Measurements from ENCODE around the gene BET1L.

BET1L gene

DNA sequence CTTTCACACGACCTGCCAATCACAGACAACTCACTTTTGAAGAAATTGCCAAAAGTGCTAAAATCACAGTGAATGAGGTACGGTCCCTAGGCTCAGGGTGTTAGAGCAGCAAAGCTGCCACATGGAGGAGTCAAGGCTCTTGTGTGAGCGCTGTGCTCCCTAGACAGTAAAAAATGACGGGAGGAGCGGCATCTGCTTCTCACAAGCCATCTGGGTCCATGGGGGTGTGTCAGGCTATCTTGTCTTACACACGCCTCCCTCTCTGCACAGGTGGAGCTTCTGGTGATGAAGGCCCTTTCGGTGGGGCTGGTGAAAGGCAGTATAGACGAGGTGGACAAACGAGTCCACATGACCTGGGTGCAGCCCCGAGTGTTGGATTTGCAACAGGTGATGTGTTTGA is 44.4 kb upstream of the BET1L start:
- no peaks in the 10 kb centered on the region for H3K9me3 ChIP-seq
- no peak overlapping the region for H3K4me3 ChIP-seq (ENCODE audit: low read depth, low read length)
- no peaks in the 10 kb centered on the region for H3K4me1 ChIP-seq
- H3K36me3 ChIP-seq = peaks cover 15% of the 10 kb centered on the region
- DNase-seq = no peak
- H3K27me3 ChIP-seq = no peaks in the 10 kb centered on the region
- TF ChIP-seq, protein P1, sequence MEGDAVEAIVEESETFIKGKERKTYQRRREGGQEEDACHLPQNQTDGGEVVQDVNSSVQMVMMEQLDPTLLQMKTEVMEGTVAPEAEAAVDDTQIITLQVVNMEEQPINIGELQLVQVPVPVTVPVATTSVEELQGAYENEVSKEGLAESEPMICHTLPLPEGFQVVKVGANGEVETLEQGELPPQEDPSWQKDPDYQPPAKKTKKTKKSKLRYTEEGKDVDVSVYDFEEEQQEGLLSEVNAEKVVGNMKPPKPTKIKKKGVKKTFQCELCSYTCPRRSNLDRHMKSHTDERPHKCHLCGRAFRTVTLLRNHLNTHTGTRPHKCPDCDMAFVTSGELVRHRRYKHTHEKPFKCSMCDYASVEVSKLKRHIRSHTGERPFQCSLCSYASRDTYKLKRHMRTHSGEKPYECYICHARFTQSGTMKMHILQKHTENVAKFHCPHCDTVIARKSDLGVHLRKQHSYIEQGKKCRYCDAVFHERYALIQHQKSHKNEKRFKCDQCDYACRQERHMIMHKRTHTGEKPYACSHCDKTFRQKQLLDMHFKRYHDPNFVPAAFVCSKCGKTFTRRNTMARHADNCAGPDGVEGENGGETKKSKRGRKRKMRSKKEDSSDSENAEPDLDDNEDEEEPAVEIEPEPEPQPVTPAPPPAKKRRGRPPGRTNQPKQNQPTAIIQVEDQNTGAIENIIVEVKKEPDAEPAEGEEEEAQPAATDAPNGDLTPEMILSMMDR (IDR thresholded peaks at IDR 0.05; ENCODE audit: low read depth, low read length) = no peak

DNA sequence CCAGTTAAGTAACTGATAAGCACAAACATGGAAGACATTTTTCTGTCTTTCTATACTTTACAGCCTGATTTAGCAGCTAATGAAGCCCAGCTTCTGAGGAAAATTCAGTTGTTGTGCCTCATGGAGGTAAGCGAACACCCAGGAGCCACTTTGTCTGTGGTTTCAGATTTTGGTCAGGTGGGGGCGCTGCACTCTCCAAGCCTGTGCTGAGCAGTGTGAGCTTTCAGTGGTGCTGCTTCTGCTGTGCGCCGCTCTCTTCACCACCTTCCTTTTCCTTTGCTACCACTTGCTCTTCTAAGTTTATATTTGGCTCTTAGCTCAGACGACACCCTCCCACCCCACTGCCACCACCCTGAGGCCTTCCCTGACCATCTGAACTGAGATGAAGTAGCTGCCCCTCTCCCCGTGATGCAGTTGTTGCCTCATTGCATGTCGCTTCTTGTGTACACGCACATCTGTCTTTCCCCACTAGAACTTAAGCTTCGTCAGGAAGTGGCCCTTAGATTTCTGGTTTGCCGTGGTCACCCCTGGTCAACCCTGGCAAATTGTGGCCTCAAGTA is 43.6 kb upstream of the BET1L start:
- Histone ChIP-seq H3K4me3 (ENCODE audit: low read depth, low read length) (no peak overlapping the region), H3K4me1 (no peaks in the 10 kb centered on the region), H3K36me3 (peaks cover 15% of the 10 kb centered on the region), H3K9me3 (no peaks in the 10 kb centered on the region), H3K27me3 (no peaks in the 10 kb centered on the region)
- TF ChIP-seq, protein P1 (IDR thresholded peaks at IDR 0.05; ENCODE audit: low read depth, low read length) = peak; percentile 55
- peak; percentile 33 for DNase-seq

DNA sequence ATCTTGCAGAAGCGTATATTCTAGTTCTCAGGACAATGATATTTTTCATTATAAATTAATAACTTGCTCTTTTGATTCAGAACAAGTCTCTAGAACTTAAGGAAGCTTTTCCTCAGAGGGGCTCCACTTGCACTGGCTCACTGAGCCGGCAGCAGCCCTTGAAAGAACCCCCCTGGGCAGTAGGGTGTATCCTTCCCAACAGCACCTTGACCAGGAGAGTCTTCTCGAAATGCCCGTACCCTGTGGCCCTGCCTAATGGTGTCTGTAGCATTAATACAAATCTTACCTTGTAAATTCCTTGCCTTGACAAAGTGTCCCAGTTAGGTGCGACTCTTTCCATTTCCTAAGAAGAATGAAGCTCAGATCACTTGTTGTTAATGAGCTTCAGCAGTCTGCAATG is 43.1 kb upstream of the BET1L start:
- DNase-seq = no peak
- no peaks in the 10 kb centered on the region for H3K27me3 ChIP-seq
- no peaks in the 10 kb centered on the region for H3K9me3 ChIP-seq
- H3K4me3 ChIP-seq (ENCODE audit: low read depth, low read length) = no peak overlapping the region
- H3K36me3 ChIP-seq = peaks cover 17% of the 10 kb centered on the region
- H3K4me1 ChIP-seq = no peaks in the 10 kb centered on the region
- TF ChIP-seq, protein P1 (IDR thresholded peaks at IDR 0.05; ENCODE audit: low read depth, low read length) = no peak

GRCh38 chr11:249062-249461 is 41.9 kb upstream of the BET1L start:
- H3K4me3 ChIP-seq (ENCODE audit: low read depth, low read length) = no peak overlapping the region
- H3K36me3 ChIP-seq = peaks cover 23% of the 10 kb centered on the region
- H3K27me3 ChIP-seq = no peaks in the 10 kb centered on the region
- TF ChIP-seq, protein P1 (IDR thresholded peaks at IDR 0.05; ENCODE audit: low read depth, low read length) = no peak
- no peaks in the 10 kb centered on the region for H3K4me1 ChIP-seq
- H3K9me3 ChIP-seq = no peaks in the 10 kb centered on the region
- DNase-seq = no peak

DNA sequence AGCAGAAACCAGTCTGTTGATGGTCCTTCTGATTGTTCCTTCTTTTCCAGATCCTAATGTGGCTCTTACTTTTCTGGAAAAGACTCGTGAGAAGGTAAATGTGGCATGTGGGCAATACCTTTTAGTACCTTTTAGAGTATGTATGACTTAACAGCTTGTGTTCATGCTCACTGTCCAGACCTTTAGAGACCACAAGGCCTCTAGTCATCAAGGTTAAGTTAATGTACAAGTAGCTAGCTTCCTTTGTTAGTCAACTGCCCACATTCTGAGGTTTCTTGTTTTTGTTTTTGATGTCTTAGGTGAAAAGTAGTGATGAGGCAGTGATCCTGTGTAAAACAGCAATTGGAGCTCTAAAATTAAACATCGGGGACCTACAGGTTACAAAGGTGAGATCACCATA is 37.2 kb upstream of the BET1L start:
- H3K4me3 ChIP-seq (ENCODE audit: low read depth, low read length) = no peak overlapping the region

GRCh38 chr11:241634-242033 is 34.4 kb upstream of the BET1L start:
- Histone ChIP-seq H3K27me3 (no peaks in the 10 kb centered on the region), H3K36me3 (peaks cover 12% of the 10 kb centered on the region), H3K9me3 (no peaks in the 10 kb centered on the region), H3K4me1 (no peaks in the 10 kb centered on the region), H3K4me3 (ENCODE audit: low read depth, low read length) (no peak overlapping the region)
- no peak for DNase-seq
- TF ChIP-seq, protein P1 (IDR thresholded peaks at IDR 0.05; ENCODE audit: low read depth, low read length) = no peak

More for the DNA sequence above, 37.2 kb upstream of the BET1L start:
- Histone ChIP-seq H3K36me3 (peaks cover 20% of the 10 kb centered on the region), H3K4me1 (no peaks in the 10 kb centered on the region), H3K27me3 (no peaks in the 10 kb centered on the region), H3K9me3 (no peaks in the 10 kb centered on the region)
- no peak for DNase-seq
- TF ChIP-seq, protein P1 (IDR thresholded peaks at IDR 0.05; ENCODE audit: low read depth, low read length) = no peak

All from BE2C (cell line).